ENCODE results near the gene SYT15B.
"Not testable (repeated sequence)": the region's sequence is repeated elsewhere in the genome, so short reads cannot be mapped to it uniquely, and the experiment has no call there.

The SYT15B gene

DNA sequence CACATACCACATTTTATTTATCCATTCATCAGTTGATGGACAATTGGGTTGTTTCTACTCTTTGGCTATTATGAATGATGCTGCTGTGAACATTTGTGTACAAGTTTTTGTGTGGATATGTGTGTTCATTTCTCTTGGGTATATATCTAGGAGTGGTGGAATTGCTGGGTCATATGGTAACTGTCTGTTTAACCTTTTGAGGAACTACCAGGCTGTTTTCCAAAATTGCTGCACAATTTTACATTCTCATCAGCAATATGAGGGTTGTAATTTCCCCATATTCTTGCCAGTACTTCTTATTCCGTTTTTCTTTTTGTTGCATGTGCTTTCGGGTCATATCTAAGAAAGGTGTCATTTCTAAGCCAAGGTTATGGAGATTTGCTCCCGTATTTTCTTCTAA, 38.3 kb downstream of the SYT15B start:
- not testable (repeated sequence) for DNase-seq

DNA sequence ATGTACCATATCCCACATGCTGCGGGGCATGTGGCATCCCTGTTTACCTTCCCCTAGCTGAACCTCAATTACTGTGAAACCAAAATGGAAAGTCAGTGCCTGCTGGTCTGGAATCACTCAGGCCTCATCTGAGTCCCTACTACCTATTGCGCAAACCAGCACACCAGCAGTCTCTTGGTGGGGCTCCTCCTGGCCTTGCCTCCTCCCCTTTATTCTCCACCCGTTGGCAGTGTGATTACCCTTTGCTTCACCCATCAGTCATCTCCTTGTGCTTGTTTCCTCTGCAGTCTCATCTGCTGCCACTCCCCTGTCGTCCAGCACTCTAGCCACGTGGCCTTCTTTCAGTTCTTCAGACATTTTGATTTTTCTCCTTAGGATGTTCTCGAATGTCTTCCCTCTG, 39.3 kb downstream of the SYT15B start:
- DNase-seq: not testable (repeated sequence)

DNA sequence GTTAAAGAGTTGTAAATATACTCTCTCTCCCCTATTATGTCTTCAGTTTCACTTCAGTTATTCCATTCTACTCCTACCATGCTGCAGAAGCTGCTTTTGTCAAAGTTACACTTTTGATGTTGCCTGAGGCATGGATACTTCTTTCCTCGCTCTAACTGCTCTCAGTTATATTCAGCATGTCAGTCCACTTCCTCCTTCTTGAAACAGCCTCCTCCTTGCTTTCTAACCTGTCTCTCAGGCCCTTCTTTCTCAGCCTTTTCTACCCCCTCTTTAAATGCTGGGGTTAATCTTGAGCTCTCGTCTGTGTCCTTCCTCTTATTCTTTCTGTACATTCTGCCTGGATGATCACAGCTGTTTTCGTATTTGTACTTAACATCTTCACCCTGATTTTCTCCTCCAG, 40.0 kb downstream of the SYT15B start:
- not testable (repeated sequence) for DNase-seq

DNA sequence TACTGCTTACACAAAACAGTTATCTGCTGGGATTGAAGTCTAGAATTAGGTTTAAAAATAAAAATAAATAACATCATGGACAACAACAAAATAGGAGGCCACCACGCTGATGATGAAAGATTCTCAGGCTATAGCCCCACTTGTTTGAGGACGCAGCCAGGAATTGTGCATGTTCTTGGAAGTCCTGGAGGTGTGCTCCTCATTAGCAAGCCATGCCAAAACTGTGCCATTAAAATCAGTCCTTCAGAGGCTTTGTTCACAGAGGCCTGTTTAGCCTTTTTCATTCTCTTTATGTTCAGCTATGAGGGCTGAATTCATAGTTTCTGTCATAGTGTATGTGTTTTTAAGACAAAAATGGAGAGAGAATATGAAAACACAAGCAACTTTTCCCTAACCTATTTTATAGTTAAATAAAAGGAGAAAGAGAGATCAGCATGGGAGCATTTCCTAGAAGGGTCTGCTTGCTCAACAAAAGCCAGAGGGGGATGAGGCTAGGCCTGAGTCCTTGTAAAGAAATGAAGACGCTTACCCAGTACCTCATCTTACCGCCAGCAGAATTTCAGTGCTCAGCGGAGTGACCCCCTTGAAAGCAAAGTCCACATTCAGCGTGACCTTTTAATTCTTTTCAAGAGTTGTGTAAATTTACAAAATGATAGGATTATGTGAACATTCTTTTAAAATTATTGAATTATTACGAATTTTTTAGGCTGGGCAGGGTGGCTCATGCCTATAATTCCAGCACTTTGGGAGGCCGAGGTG, 46.2 kb downstream of the SYT15B start:
- DNase-seq: not testable (repeated sequence)

All from stimulated activated CD4-positive, alpha-beta T cell treated with anti-CD3 and anti-CD28 coated beads, Interleukin-12 subunit alpha, Interleukin-12 subunit beta, amount 100 ng/mL, for 4 hours (primary cell).